Activated B cell treated with CpG ODN at 0.5 μM for 24 hours (primary cell): ENCODE measurements around the gene DNAH3. TPM values are rescaled to one million over a fixed set of nuclear protein-coding genes. Genes with fewer than 3 reads are reported as not detected.

Experiments used
- ATAC-seq: fragments of 200-7000 bp; cut with Tn5 transposase; one replicate; pipeline ENCODE4 v1.10.0; 2021; ENCODE audit warnings: low read depth, mild to moderate bottlenecking, moderate library complexity
- CTCF ChIA-PET: fragments of 350-600 bp; sonication (Branson Sonifier 250); formaldehyde crosslinking; loops from one replicate; lab custom pipeline; 2021; ENCODE audit warnings: antibody characterized with exemption; lab: Charles Lee
- POLR2A ChIA-PET: fragments of 350-600 bp; sonication (Branson Sonifier 250); formaldehyde crosslinking; loops from one replicate; lab custom pipeline; 2021; ENCODE audit warnings: antibody characterized with exemption; lab: Charles Lee
- DNase-seq: peaks from one replicate; pipeline ENCODE4 v3.0.0; 2022
- H3K27ac Mint-ChIP-seq: one replicate; pipeline ENCODE4 v1.8.0; 2020; ENCODE audit warnings: mixed read lengths
- H3K27me3 Mint-ChIP-seq: one replicate; pipeline ENCODE4 v1.8.0; 2021; ENCODE audit warnings: mixed read lengths
- H3K36me3 Mint-ChIP-seq: one replicate; pipeline ENCODE4 v1.8.0; 2021; ENCODE audit warnings: low read depth, mixed read lengths
- H3K4me1 Mint-ChIP-seq: one replicate; pipeline ENCODE4 v1.8.0; 2021; ENCODE audit warnings: mixed read lengths
- H3K4me3 Mint-ChIP-seq: one replicate; pipeline ENCODE4 v1.8.0; 2020; ENCODE audit warnings: mild to moderate bottlenecking, mixed read lengths
- H3K9me3 Mint-ChIP-seq: one replicate; pipeline ENCODE4 v1.8.0; 2020; ENCODE audit warnings: mixed read lengths
- intact Hi-C: fragments of 100-400 bp; cut with micrococcal nuclease; formaldehyde crosslinking; loops from one replicate; pipeline ENCODE4 v1.15.1; 2024
- total RNA-seq: library from RNA; stranded (reverse); gene quantifications from 2 replicates; pipeline ENCODE4 v1.2.3, GENCODE V29; 2022
- TF ChIP-seq, protein P1 (sequence below): fragments of 200-600 bp; IDR thresholded peaks from one replicate; pipeline ENCODE4 v1.8.0; 2022; ENCODE audit warnings: antibody characterized with exemption, mild to moderate bottlenecking

DNAH3 gene
- total RNA-seq, 1 donor from 2014 or later, result not detected

DNA sequence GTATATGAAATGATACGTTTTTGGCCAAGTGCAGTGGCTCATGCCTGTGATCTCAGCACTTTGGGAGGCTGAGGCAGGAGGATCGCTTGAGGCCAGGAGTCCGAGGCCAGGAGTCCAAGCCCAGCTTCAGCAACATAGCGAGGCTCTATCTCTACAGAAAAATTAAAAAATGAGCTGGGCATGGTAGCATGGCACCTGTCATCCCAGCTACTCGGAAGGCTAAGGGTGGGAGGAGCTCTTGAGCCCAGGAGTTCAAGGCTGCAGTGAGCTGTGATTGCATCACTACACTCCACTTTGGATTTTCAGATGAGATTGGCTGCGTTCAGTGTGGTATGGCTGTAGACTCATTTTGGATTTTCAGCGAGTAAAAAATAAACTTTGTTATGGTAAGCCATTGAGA is 112.4 kb downstream of the DNAH3 start:
- Mint-ChIP-seq H3K27me3 (peaks cover 7% of the 10 kb centered on the region), H3K27ac (no peak overlapping the region), H3K36me3 (no peaks in the 10 kb centered on the region), H3K4me3 (no peak overlapping the region), H3K4me1 (no peaks in the 10 kb centered on the region), H3K9me3 (no peaks in the 10 kb centered on the region)
- no peak for DNase-seq
- intact Hi-C loops, result no loop called here
- ATAC-seq, result no peak
- ChIA-PET POLR2A (no interaction called here), CTCF (no interaction called here)
- TF ChIP-seq, protein P1, sequence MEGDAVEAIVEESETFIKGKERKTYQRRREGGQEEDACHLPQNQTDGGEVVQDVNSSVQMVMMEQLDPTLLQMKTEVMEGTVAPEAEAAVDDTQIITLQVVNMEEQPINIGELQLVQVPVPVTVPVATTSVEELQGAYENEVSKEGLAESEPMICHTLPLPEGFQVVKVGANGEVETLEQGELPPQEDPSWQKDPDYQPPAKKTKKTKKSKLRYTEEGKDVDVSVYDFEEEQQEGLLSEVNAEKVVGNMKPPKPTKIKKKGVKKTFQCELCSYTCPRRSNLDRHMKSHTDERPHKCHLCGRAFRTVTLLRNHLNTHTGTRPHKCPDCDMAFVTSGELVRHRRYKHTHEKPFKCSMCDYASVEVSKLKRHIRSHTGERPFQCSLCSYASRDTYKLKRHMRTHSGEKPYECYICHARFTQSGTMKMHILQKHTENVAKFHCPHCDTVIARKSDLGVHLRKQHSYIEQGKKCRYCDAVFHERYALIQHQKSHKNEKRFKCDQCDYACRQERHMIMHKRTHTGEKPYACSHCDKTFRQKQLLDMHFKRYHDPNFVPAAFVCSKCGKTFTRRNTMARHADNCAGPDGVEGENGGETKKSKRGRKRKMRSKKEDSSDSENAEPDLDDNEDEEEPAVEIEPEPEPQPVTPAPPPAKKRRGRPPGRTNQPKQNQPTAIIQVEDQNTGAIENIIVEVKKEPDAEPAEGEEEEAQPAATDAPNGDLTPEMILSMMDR, result no peak

DNA sequence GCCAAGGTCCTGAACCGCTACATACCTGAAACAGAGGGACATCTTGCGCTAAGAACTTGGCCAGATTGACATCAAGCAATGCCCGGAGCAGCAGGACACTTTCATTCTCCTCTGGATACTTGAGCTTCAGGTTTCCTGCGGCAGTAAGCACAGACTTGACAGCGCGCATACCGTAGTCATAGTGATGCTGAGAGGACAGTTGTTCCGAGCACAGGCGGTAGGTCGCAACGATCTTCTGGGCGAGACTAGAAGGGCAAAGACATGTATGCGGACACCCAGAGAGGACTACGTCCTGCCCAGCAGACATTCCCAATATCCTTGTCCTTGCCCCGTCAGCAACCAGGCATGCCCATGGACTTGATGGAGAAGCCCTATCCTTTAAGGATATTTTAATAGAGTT is 112.9 kb downstream of the DNAH3 start:
- Mint-ChIP-seq H3K9me3 (no peaks in the 10 kb centered on the region), H3K36me3 (no peaks in the 10 kb centered on the region), H3K4me1 (no peaks in the 10 kb centered on the region), H3K4me3 (no peak overlapping the region), H3K27me3 (peaks cover 8% of the 10 kb centered on the region), H3K27ac (no peak overlapping the region)
- TF ChIP-seq, protein P1, result no peak
- CTCF ChIA-PET, result no interaction called here
- POLR2A ChIA-PET, result no interaction called here
- intact Hi-C loops, result no loop called here
- DNase-seq (no peak), ATAC-seq (no peak)

DNA sequence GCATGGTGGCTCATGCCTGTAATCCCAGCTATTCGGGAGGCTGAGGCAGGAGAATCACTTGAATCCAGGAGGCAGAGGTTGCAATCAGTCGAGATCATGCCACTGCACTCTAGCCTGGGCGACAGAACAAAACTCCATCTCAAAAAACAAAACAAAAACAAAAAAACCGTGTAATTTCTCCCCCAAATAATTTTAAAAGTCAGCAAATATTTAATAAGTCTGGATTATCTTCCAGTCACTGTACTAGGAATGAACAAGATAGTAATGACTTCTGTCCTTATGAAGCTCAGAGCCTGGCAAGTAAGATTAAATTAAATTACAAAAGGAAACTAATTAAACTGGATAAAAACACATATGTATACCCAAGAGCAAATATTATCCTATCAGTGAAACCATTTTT is 113.5 kb downstream of the DNAH3 start:
- ChIA-PET CTCF (interaction anchor here (0.5 kb wide), 1 partner anchor 202 kb away, joined by 4 read pairs; no protein-coding TSS in a partner anchor), POLR2A (no interaction called here)
- intact Hi-C loops, result no loop called here
- Mint-ChIP-seq H3K27me3 (peaks cover 8% of the 10 kb centered on the region), H3K9me3 (no peaks in the 10 kb centered on the region), H3K27ac (no peak overlapping the region), H3K36me3 (no peaks in the 10 kb centered on the region), H3K4me1 (no peaks in the 10 kb centered on the region), H3K4me3 (no peak overlapping the region)
- TF ChIP-seq, protein P1, result no peak
- ATAC-seq (no peak), DNase-seq (no peak)

DNA sequence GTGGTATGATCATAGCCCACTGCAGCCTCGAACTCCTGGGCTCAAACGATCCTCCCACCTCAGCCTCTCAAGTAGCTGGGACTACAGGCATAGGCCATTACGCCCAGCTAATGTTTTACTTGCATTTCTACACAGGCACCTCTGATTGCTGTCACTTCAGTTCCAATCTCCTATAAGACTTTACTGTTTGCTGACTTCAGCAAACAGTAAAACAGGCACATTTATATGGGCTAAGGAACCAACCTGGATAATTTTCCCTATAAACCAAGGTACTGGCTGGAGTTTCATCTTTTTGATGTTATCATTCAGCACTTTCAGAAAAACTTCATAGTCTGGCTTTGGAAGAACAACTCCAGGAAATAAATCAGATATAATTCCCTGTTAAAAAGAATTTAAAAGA is 114.2 kb downstream of the DNAH3 start:
- no peak overlapping the region for H3K4me3 Mint-ChIP-seq
- no peaks in the 10 kb centered on the region for H3K9me3 Mint-ChIP-seq
- TF ChIP-seq, protein P1, result no peak
- no peaks in the 10 kb centered on the region for H3K36me3 Mint-ChIP-seq
- DNase-seq, result no peak
- H3K27me3 Mint-ChIP-seq, result peaks cover 11% of the 10 kb centered on the region
- no peak for ATAC-seq
- H3K4me1 Mint-ChIP-seq, result no peaks in the 10 kb centered on the region
- CTCF ChIA-PET, result no interaction called here
- no peak overlapping the region for H3K27ac Mint-ChIP-seq
- POLR2A ChIA-PET, result no interaction called here
- intact Hi-C loops, result no loop called here

DNA sequence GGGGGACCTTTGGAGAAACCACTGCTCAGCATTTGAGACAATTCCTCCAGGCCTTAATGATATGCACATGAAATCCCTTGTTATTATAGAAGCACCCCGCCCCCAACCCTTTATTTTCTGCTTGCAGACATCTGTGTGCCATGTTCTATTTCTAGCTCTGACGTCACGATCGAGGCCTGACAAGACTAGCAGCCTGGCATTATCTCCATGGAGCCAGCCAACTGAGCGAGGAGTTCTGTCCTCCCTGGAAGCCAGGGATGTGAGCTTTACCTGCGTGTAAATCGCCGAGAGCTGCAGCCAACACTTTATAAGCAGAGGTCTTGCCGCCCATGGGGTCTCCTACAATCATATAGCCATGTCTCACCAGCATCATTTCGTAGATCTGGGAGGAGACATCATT is 116.9 kb downstream of the DNAH3 start:
- POLR2A ChIA-PET, result no interaction called here
- H3K36me3 Mint-ChIP-seq, result no peaks in the 10 kb centered on the region

More for the DNA sequence above, 116.9 kb downstream of the DNAH3 start:
- H3K27ac Mint-ChIP-seq, result no peak overlapping the region
- intact Hi-C loops, result no loop called here
- DNase-seq, result no peak
- no peaks in the 10 kb centered on the region for H3K9me3 Mint-ChIP-seq
- H3K4me1 Mint-ChIP-seq, result no peaks in the 10 kb centered on the region
- no peak for ATAC-seq
- no peak overlapping the region for H3K4me3 Mint-ChIP-seq
- TF ChIP-seq, protein P1, result no peak
- peaks cover 11% of the 10 kb centered on the region for H3K27me3 Mint-ChIP-seq
- CTCF ChIA-PET, result no interaction called here
